Measurements from ENCODE around the gene DPEP2. TPM values are rescaled to one million over a fixed set of nuclear protein-coding genes. Genes with fewer than 3 reads are reported as not detected.

DPEP2 gene
- total and polyA plus RNA-seq, 2 of the 13 experiments (the other 11 are each of a cell fraction or from before 2014, with no cell fraction given): 0.18 TPM; not detected in 1

GRCh38 chr16:68022728-68023537 lies 23.6 kb upstream of the DPEP2 start, which contains the start of the genes DDX28 and DUS2 (continued):
- TF ChIP-seq, protein P1, sequence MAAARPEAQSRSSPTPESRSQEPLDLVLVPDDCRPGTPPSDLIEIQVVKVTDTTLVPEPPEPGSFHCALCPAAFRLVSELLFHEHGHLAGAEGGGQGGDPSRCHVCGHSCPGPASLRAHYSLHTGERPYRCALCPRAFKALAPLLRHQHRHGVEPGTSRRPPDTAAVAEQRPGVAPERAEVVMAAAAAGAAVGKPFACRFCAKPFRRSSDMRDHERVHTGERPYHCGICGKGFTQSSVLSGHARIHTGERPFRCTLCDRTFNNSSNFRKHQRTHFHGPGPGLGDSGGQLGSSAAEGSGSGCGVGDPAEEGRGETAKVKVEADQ (CRISPR knock-in tag; IDR thresholded peaks at IDR 0.05; ENCODE audit: borderline replicate concordance): no peak; the same call in 1 of the 2 replicates
- TF ChIP-seq ZSCAN9 (CRISPR knock-in tag; IDR thresholded peaks at IDR 0.05; ENCODE audit: borderline replicate concordance): peak; percentile 94; the same call in 1 of the 2 replicates
- peak; percentile 86; the same call in 1 of the 2 replicates for TF ChIP-seq PAX8 (CRISPR knock-in tag; IDR thresholded peaks at IDR 0.05; ENCODE audit: borderline replicate concordance)
- TF ChIP-seq ZMYM4 (CRISPR knock-in tag; IDR thresholded peaks at IDR 0.05): peak; percentile 95
- TF ChIP-seq HNF1B (CRISPR knock-in tag; IDR thresholded peaks at IDR 0.05): peak; percentile 94
- no peak for TF ChIP-seq IKZF1 (IDR thresholded peaks at IDR 0.05)
- TF ChIP-seq FOXK2 (IDR thresholded peaks at IDR 0.05): peak; percentile 95
- TF ChIP-seq MTF1 (CRISPR knock-in tag; IDR thresholded peaks at IDR 0.05): no peak
- TF ChIP-seq ZNF484 (CRISPR knock-in tag; IDR thresholded peaks at IDR 0.05; ENCODE audit: borderline replicate concordance, low read depth): no peak
- TF ChIP-seq, protein P2, sequence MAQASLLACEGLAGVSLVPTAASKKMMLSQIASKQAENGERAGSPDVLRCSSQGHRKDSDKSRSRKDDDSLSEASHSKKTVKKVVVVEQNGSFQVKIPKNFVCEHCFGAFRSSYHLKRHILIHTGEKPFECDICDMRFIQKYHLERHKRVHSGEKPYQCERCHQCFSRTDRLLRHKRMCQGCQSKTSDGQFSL (CRISPR knock-in tag; IDR thresholded peaks at IDR 0.05): no peak; the same call in 1 of the 2 replicates
- TF ChIP-seq ZBTB10 (CRISPR knock-in tag; IDR thresholded peaks at IDR 0.05; ENCODE audit: borderline replicate concordance): peak; percentile 26; the same call in 1 of the 2 replicates
- peak; percentile 79 for TF ChIP-seq NR1H2 (CRISPR knock-in tag; IDR thresholded peaks at IDR 0.05; ENCODE audit: borderline replicate concordance, low read depth)
- peak; percentile 100 for TF ChIP-seq KAT8 (CRISPR knock-in tag; IDR thresholded peaks at IDR 0.05)
- TF ChIP-seq RORA (CRISPR knock-in tag; IDR thresholded peaks at IDR 0.05): no peak
- 0 out of 2 replicates have a peak, but pooled peaks have one; percentile 22 for TF ChIP-seq TEAD2 (CRISPR knock-in tag; IDR thresholded peaks at IDR 0.05)
- TF ChIP-seq SIN3B (IDR thresholded peaks at IDR 0.05; ENCODE audit: low read length): peak; percentile 99
- peak; percentile 83; the same call in 1 of the 2 replicates for TF ChIP-seq E2F1 (CRISPR knock-in tag; IDR thresholded peaks at IDR 0.05)
- TF ChIP-seq TP53 (CRISPR knock-in tag; conservative IDR thresholded peaks at IDR 0.05): peak; percentile 81
- peak; percentile 89; the same call in 1 of the 2 replicates for TF ChIP-seq STAT6 (CRISPR knock-in tag; IDR thresholded peaks at IDR 0.05; ENCODE audit: borderline replicate concordance)
- TF ChIP-seq ZBTB7B (CRISPR knock-in tag; IDR thresholded peaks at IDR 0.05): 0 out of 2 replicates have a peak, but pooled peaks have one; percentile 22

All from HepG2 (cell line).